Stimulated activated CD4-positive, alpha-beta T cell treated with anti-CD3 and anti-CD28 coated beads, Interleukin-12 subunit alpha, Interleukin-12 subunit beta, amount 100 ng/mL, for 24 hours (primary cell): ENCODE measurements around the gene GRK3.

Experiments used
- DNase-seq, 2 experiments: peaks; one replicate each; pipeline ENCODE4 v3.0.0-alpha.2; 2020; ENCODE audit warnings: low read depth in 2 of 2

The GRK3 gene

DNA sequence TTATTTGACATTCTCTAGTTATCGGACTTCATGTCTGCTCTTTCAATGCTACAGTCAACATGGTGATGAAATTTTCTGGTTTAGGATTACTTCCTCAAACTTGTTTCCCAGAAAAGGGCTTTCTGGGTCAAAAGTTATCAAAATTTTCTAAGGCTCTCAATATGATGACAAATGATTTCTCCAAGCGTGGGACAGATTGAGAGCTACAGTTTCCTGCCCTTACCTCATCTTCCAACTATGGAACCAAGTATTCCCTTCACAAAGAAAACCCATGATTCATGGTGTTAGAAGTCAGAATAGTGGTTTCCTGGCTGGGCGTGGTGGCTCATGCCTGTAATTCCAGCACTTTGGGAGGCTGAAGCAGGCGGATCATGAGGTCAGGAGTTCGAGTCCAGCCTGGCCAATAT, 195.4 kb downstream of the GRK3 start:
- DNase-seq, result no peak

DNA sequence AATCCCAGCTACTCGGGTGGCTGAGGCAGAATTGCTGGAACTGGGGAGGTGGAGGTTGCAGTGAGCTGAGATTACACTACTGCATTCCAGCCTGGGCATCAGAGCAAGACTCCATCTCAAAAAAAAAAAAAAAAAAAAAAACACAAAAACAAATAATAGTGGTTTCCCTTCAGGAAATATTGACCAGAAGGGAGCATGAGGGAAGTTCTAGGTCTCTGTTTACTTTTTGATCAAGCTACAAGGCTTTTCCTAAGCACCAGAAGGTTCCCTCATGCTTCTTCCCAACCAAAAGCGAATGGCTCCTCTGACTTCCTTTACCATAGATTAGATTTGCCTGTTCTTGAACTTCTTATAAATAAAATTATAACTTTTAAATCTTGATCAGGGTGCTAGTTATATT, 195.8 kb downstream of the GRK3 start:
- no peak for DNase-seq

DNA sequence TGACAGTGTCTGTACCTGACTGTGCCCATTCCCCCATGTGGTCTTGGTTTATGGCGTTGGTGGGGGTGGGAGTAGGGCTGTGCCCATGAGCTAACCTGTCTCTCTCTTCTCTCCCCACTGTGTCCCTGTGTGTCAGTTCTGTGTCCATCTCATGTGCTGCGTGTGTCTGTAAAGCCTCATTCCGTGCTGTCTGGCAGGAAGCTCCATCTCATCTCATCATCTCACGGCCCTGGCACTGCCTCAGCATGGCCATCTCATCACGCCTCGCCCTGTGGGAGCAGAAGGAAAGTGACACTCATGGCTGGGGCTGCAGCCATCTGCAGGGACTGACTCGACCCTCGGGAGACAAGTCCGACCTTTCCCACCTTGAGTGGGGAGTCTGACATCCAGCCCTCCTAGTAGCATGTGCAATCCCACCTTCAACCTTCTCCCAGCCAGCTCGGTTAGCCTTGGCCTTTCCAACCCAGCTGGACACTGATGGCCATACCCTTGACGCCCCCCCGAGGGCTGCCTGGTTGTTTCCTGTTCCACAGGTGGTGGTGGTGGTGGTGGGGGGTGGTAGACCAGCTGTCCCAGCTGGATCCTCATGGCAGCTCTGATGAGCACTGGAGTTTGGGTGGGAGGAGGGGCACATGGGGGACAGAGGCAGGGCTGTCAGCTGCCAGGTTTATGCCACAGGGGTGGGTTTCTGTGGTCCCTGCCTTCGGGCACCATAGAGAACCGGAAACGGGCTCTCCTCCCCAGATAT, 196.5 kb downstream of the GRK3 start:
- no peak for DNase-seq

DNA sequence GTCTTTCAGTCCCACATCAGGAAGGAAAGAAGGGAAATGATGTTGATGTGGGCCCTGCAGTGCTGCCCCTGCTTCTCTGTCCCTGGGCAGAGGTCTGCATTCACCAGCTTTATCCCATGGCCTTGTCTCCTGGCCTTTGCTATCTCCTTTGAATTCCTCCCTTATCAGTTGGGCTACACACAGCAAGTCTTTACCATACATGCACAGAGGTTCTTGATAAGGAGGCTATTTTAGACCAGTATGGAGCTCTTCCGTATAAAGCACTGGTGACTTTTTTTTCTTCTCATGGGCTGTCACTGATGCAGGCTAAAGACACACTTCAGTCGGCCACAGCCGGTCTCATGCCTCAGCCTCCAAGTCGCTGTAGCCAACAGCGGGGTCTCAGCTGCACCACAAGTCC, 197.7 kb downstream of the GRK3 start:
- DNase-seq, result no peak

DNA sequence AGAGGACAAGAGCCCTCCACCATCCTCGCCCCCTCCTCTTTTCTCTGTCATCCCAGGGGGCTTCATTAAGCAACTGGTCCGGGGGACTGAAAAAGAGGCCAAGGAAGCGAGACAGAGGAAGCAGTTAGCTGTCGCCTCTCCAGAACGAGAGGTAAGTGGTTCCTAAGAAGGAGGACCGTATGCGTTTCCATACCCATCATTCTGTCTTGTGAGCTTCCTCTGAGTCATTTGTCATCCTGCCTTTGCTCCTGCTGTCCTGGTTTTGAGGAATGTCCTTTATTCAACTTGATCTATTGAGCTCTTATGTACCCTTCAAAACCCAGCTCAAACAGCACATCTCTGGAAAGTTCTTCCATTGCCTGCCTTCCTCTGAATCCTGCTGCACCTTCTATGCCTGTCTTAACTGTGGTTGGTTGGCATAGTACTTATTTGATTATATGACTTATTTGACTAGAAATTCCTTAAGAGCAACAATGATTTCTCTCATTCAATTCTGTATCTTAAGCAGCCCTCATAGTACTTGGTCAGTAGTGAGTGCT, 198.8 kb downstream of the GRK3 start:
- DNase-seq, result no peak

DNA sequence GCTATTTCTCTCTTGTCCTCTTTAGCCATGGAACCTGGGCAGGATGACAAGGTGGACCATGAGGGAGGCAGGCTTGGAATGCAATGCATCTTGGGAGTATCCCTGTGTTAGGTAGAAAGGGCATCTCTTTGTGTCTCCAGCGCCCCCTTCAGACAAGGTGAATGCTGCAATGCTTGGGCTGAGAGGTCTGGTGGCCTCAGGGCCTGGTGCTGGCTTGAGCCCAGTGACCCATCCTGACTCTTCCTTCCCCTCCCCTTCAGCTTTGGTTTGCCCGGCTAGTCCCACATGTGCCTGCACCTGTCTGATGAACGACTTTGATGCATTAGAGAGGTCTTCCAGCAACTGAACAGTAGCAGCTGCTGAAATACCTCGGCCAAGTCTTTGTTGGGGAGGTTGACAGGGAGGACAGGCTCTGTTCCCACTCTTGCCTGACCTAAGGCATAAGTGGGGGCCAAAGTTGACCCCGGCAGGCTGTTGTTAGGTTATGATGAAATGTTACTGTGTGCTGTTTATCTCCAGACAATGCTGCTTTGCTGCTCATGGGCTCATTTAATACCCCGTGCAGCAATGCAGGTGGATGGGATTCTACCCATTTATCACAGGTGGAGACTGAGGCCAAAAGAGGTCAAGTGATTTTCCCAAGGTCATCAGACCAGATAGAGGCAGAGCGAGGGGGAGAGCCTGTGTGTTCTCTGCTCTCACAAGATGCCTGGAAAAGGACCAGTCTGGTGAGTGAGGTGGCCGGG, 200.0 kb downstream of the GRK3 start:
- no peak for DNase-seq

DNA sequence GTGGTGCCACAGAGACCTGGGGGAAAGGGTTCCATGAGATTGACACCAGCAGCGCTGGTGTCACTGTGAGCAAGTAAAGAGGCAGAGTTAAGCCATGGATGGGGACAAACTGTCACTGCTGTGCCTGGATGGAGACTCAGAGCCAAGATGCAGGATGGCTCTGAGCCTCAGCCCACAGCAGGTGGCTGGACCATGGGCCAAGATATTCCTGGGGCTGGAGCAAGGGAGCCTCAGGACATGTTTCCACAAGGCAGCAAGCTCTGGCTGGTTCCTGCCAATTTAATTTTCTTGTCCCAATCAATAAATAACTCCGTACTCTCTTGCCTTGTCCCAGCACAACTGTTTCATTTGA, 200.5 kb downstream of the GRK3 start:
- no peak for DNase-seq

DNA sequence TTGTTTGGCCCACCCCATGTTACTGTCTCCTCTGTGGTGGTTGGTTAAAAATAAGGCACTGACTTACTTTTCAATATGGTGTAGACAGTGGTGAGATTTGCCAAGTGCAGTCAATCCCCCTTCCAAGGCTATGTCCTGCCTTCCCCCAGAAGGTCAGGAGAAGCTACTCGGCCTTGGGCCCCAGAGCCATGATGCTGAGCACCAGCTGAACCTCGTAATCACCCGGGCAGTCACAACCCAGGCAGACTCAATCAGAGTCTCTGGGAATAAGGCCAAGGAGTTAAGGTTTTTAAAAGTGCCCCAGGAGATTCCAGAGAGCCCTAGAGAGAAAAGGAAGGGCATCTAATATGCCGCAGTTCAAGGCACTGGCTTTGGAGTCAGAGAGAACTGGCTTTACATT, 201.3 kb downstream of the GRK3 start:
- DNase-seq, result no peak

DNA sequence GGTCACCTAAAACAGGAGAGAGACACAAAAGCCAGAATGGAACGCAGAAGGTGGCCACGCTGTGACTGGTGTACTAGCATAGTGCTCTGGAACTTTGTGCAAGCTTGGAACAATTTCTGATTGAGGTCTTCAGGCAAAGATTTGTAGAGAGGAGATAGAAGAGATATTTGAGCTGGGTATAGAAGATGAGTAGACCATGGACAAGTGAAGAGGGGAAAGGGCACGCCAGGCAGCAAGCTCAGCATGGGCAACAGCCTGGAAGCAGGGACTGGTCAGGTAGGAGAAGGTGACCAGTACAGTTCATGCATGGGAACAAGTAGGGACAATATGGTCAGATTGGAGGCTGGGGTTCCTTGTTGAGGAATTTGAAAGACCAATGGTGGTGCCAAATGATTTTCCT, 201.9 kb downstream of the GRK3 start:
- DNase-seq, result no peak

DNA sequence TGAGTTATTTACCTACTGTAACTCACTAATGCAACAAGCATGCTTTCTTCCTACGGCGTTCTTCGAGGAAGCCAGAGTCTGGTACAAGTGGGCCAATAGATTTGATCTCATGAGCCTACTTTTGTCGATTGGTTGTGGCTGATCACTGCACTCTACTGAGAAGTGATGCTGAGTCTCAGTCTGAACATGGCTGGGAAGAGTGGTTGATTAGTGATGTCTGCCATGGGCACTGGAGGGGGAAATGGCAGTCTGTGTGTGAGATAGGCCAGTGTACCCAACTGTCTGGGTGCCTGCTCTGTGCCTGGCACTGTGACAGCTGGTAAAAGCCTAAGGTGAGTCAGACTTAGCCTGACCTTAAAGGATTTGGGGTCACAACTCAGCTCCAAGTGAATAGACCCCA, 205.9 kb downstream of the GRK3 start:
- no peak for DNase-seq

DNA sequence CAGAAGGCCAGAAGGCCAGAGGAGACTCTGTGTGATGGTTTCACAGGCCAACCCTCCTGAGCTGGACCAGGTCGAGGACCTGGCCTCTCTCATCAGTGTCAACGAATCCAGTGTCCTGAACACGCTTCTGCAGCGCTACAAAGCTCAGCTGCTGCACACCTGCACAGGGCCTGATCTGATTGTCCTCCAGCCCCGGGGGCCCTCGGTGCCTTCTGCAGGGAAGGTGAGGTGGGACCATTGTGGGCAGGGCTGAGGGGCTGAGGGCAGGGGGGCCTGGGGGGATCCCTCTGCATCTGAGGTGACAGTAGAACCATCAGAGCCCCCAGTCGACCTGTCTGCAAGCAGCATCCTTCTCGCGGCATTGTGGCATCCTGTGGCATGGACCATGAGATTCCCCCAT, 207.8 kb downstream of the GRK3 start:
- DNase-seq, result no peak

DNA sequence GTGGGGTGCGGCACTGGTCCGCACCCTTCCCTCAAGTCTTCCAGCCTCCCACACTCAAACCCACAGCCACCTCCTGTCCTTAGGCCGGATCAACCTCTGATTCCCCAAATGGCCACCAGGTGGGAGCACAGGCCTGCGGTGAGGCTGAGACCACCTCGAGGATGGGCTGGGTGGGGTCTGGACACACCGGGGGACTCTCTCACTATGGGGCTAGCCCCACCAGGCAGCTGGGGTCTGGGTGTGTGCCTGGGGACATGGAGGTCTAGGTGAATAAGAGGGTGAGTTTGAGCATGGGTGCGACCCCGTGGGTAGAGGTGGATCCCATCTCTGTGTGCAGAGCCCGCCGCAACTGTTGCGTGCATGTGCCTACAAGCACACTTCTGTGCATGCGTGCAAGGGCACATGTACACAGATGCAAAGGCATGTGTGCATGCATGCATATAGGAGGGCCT, 210.1 kb downstream of the GRK3 start:
- DNase-seq, result no peak

DNA sequence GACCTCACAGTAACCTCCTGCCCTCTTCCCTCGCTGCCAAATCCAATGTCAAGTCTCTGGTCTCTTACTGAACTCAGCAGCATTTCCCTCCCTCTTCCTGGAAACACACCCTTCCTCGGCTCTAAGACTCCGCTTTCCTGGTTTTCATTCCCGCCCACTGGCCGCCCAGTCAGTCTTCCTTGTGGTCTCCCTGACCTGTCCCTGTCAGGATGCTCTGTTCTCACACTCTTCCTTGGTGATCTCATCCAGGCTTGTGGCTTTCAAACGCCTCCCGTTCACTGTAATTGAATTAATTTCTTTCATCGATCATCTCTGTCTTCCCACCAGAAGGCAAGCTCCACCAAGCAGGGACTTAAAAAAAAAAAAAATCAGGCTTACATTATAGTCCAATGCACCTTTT, 211.1 kb downstream of the GRK3 start:
- DNase-seq, result no peak

DNA sequence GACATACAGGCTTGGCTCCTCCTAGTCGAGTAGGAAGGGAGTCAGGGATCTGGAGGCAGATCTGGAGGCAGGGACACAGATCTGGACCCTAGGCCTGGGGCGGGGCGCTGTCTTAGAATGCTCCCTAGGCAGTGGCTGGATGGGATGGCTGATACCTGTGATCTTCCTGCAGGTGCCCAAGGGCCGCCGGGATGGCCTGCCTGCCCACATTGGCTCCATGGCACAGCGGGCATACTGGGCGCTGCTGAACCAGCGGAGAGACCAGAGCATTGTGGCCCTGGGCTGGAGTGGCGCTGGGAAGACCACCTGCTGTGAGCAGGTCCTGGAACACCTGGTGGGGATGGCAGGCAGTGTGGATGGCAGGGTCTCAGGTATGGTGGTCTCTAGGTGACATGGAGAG, 212.9 kb downstream of the GRK3 start:
- DNase-seq, result no peak

DNA sequence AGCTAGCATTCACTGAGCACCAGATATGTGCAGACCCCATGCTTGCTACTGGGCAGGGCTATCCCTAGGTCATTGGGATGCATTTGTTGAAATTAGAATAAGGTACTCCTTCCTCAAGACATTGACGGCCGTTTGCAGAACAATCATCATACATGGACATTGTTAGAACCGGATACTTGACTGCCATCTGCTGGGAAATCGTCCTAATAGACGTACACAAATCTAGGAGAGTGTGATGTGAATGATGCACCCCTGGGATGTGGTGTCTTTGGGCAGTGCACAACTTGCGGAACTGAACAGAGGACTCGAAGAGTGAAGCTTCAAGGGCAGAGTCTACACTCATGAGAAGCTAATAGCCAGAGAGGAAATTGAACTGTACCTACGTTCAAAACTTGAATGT, 213.4 kb downstream of the GRK3 start:
- DNase-seq, result no peak
